ENCODE results near the gene ERVW-1. TPM values are rescaled to one million over a fixed set of nuclear protein-coding genes. Genes with fewer than 3 reads are reported as not detected.
"Not testable (repeated sequence)": the region's sequence is repeated elsewhere in the genome, so short reads cannot be mapped to it uniquely, and the experiment has no call there.

ERVW-1 gene
- total RNA-seq, 1 donor from 2014 or later, result not detected

DNA sequence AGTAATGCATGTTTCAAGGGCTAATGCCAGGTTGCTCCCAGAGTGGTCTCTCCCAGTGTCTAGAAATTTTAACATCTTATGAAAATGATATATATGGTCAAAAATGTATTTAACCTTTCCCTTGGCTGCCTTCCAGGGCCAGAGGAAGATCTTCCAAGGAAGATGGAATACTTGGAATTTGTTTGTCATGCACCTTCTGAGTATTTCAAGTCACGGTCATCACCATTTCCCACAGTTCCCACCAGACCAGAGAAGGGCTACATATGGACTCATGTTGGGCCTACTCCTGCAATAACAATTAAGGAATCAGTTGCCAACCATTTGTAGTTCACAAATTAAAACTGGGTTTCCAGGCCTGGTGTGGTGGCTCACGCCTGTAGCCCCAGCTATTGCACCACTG, 21.5 kb downstream of the ERVW-1 start:
- Mint-ChIP-seq H3K27ac (ENCODE audit: unreplicated experiment) (peak overlapping the region; percentile 27), H3K4me1 (ENCODE audit: low read depth) (peaks cover 25% of the 10 kb centered on the region), H3K9me3 (ENCODE audit: low read depth) (no peaks in the 10 kb centered on the region), H3K4me3 (ENCODE audit: unreplicated experiment) (no peak overlapping the region), H3K36me3 (ENCODE audit: low read depth) (peaks cover 9% of the 10 kb centered on the region), H3K27me3 (ENCODE audit: low read depth) (no peaks in the 10 kb centered on the region)
- DNase-seq (ENCODE audit: low spot score), result no peak
- TF ChIP-seq, protein P1, sequence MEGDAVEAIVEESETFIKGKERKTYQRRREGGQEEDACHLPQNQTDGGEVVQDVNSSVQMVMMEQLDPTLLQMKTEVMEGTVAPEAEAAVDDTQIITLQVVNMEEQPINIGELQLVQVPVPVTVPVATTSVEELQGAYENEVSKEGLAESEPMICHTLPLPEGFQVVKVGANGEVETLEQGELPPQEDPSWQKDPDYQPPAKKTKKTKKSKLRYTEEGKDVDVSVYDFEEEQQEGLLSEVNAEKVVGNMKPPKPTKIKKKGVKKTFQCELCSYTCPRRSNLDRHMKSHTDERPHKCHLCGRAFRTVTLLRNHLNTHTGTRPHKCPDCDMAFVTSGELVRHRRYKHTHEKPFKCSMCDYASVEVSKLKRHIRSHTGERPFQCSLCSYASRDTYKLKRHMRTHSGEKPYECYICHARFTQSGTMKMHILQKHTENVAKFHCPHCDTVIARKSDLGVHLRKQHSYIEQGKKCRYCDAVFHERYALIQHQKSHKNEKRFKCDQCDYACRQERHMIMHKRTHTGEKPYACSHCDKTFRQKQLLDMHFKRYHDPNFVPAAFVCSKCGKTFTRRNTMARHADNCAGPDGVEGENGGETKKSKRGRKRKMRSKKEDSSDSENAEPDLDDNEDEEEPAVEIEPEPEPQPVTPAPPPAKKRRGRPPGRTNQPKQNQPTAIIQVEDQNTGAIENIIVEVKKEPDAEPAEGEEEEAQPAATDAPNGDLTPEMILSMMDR (IDR thresholded peaks at IDR 0.05), result no peak

DNA sequence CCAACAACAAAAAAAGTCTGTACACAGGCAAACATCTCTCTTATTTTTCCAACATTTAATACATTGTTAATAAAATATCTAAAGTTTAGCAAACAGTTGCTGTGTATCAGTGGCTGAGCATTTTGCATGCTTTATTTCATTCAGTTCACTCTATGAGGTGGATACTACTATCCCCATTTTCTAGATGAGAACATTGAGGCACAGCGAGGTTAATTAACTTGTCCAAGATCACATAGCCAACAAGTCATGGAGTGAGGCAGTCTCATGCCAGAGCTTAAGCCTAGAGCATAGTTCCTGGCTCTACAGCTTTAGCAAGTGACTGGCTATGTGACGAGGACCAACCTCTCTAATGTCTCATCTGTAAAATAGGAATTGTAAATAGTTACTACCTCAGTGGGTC, 26.1 kb downstream of the ERVW-1 start:
- no peak overlapping the region for H3K27ac Mint-ChIP-seq (ENCODE audit: unreplicated experiment)
- H3K4me1 Mint-ChIP-seq (ENCODE audit: low read depth), result peaks cover 32% of the 10 kb centered on the region
- H3K36me3 Mint-ChIP-seq (ENCODE audit: low read depth), result peaks cover 13% of the 10 kb centered on the region
- DNase-seq (ENCODE audit: low spot score), result no peak
- no peaks in the 10 kb centered on the region for H3K27me3 Mint-ChIP-seq (ENCODE audit: low read depth)
- no peaks in the 10 kb centered on the region for H3K9me3 Mint-ChIP-seq (ENCODE audit: low read depth)
- no peak overlapping the region for H3K4me3 Mint-ChIP-seq (ENCODE audit: unreplicated experiment)
- TF ChIP-seq, protein P1 (IDR thresholded peaks at IDR 0.05), result no peak

DNA sequence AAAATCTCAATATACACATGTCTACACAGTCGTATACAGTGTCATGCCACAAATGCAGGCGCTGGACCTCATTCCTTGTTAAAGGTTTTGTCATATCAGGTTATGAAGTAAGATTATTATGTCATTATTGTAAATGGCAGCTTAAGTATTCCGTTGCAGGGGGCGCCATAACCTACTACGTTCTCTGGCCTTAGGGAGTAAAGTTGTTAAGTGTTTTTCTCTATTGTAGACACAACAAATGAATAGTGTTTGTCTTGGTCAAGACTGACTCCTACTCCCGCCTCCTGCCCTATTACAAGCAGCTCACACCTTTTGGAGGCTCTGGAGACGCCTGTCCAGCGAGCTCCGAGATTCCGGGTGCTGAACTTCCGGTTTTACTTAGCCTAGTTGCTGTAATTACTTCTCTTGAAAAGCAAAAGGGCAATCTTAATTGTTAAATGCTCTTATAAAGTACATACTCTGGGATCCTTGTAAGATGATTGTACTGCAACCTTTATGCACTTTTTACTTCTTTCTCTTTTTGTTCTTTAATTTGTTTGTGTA, 29.5 kb downstream of the ERVW-1 start:
- H3K4me1 Mint-ChIP-seq (ENCODE audit: low read depth), result peaks cover 24% of the 10 kb centered on the region
- DNase-seq (ENCODE audit: low spot score), result no peak
- peaks cover 4% of the 10 kb centered on the region for H3K36me3 Mint-ChIP-seq (ENCODE audit: low read depth)
- TF ChIP-seq, protein P1 (IDR thresholded peaks at IDR 0.05), result peak; percentile 79
- no peaks in the 10 kb centered on the region for H3K27me3 Mint-ChIP-seq (ENCODE audit: low read depth)
- peak overlapping the region; percentile 77 for H3K27ac Mint-ChIP-seq (ENCODE audit: unreplicated experiment)
- H3K9me3 Mint-ChIP-seq (ENCODE audit: low read depth), result peaks cover under 1% of the 10 kb centered on the region
- H3K4me3 Mint-ChIP-seq (ENCODE audit: unreplicated experiment), result peak overlapping the region; percentile 76

DNA sequence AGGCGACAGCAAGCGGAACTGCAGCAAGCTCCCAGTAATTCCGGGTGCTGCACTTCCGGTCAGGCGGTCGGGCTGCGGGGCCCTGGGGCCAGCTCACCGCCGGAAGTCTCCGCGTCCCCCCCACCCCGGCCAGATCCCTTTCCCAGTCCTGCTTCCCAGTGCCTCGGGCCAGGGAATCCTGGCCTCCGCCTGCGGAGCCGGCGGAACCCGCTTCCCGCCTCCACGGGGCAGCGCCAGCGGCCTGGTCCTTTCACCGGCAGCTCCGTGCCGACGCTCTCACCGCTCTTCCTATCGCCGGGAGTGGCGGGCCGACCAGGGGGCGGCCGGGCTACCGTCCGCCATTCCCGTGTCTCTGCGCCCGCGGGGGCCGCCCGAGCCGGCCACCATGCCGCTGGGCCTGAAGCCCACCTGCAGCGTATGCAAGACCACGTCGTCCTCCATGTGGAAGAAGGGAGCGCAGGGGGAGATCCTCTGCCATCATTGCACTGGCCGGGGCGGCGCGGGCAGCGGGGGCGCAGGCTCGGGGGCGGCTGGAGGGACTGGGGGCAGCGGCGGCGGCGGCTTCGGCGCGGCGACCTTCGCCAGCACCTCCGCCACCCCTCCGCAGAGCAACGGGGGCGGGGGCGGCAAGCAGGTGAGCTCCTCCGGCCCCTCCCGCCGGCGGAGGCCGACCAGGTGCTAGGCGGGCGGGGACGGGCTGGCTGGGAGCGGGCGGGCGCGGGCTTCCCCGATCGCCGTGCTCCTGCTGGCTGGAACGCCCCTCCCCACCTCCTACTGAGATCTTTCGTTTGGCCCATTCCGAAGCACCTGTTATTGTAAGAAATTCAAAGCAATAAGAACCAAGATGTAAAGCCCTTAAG, 30.2 kb downstream of the ERVW-1 start, which contains the start of gene GATAD1:
TSS of gene GATAD1 (plus strand) at position 138 of the 860 bp plus-strand sequence. CDS start at position 386, 248 bp downstream.
- Mint-ChIP-seq H3K36me3 (ENCODE audit: low read depth) (peaks cover 7% of the 10 kb centered on the region), H3K4me3 (ENCODE audit: unreplicated experiment) (peak within 1 kb of the TSS; percentile 76), H3K9me3 (ENCODE audit: low read depth) (peaks cover 4% of the 10 kb centered on the region), H3K27ac (ENCODE audit: unreplicated experiment) (peak within 1 kb of the TSS; percentile 82), H3K4me1 (ENCODE audit: low read depth) (peaks cover 24% of the 10 kb centered on the region), H3K27me3 (ENCODE audit: low read depth) (peaks cover 1% of the 10 kb centered on the region)
- peak; percentile 95 for DNase-seq (ENCODE audit: low spot score)
- TF ChIP-seq, protein P1 (IDR thresholded peaks at IDR 0.05), result peak; percentile 95

DNA sequence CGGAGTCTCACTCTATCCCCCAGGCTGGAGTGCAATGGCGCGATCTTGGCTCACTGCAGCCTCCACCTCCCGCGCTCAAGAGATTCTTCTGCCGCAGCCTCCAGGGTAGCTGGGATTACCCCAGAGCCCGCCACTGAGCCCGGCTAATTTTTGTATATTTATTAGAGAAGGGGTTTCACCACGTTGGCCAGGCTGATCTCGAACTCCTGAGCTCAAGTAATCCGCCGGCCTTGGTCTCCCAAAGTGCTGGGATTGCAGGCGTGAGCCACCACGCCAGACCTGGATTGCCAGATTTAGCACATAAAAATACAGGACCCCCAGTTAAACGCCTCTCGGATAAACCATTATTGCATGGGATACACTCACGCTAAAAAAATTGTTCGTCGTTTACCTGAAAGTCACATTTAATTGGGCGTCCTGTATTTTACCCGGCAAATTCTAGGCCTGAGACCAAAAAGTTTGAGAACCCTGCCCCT, 30.8 kb downstream of the ERVW-1 start:
- Mint-ChIP-seq H3K4me1 (ENCODE audit: low read depth) (peaks cover 24% of the 10 kb centered on the region), H3K27me3 (ENCODE audit: low read depth) (peaks cover 4% of the 10 kb centered on the region), H3K4me3 (ENCODE audit: unreplicated experiment) (peak overlapping the region; percentile 76), H3K36me3 (ENCODE audit: low read depth) (peaks cover 8% of the 10 kb centered on the region), H3K9me3 (ENCODE audit: low read depth) (peaks cover 6% of the 10 kb centered on the region), H3K27ac (ENCODE audit: unreplicated experiment) (no peak overlapping the region)
- DNase-seq (ENCODE audit: low spot score), result no peak
- TF ChIP-seq, protein P1 (IDR thresholded peaks at IDR 0.05), result no peak

DNA sequence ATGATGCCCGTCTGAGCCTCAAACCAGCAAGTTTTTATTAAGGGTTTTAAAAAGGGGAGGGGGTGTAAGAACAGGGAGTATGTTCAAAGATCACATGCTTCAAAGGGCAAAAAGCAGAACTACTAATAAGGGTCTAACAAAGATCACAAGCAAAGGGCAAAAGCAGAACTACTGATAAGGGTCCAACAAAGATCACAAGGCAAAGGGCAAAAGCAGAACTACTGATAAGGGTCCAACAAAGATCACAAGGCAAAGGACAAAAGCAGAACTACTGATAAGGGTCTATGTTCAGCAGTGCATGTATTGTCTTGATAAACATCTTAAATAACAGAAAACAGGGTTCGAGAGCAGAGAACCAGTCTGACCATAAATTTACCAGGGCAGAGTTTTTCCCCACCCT, 35.0 kb downstream of the ERVW-1 start:
- not testable (repeated sequence) for H3K27ac Mint-ChIP-seq (ENCODE audit: unreplicated experiment); H3K4me3 Mint-ChIP-seq (ENCODE audit: unreplicated experiment); H3K9me3 Mint-ChIP-seq (ENCODE audit: low read depth); DNase-seq (ENCODE audit: low spot score); H3K4me1 Mint-ChIP-seq (ENCODE audit: low read depth); H3K36me3 Mint-ChIP-seq (ENCODE audit: low read depth)
- H3K27me3 Mint-ChIP-seq (ENCODE audit: low read depth), result peaks cover 16% of the 10 kb centered on the region

Data from chondrocyte (in vitro differentiated cells).